WTC11 (cell line): ENCODE data around the gene CIDEC. TPM values are rescaled to one million over a fixed set of nuclear protein-coding genes. Genes with fewer than 3 reads are reported as not detected.
"Not testable (repeated sequence)": the region's sequence is repeated elsewhere in the genome, so short reads cannot be mapped to it uniquely, and the experiment has no call there.

Source experiments
- ATAC-seq: fragments of 200-7000 bp; cut with Tn5 transposase; 2 replicates; pipeline ENCODE4 v1.10.0; 2021; ENCODE audit warnings: mild to moderate bottlenecking, moderate library complexity
- CTCF ChIA-PET: fragments of 300-600 bp; sonication (Branson Sonifier 250); formaldehyde crosslinking; loops from one replicate; lab custom pipeline; 2021; ENCODE audit warnings: antibody characterized with exemption; lab: Charles Lee
- POLR2A ChIA-PET: fragments of 350-600 bp; sonication (Branson Sonifier 250); formaldehyde crosslinking; loops from one replicate; lab custom pipeline; 2021; ENCODE audit warnings: antibody characterized with exemption; lab: Charles Lee
- DNase-seq: peaks from one replicate; pipeline ENCODE4 v3.0.0; 2021; ENCODE audit warnings: low spot score
- H3K27ac Mint-ChIP-seq: 2 replicates; pipeline ENCODE4 v1.8.0; 2021; ENCODE audit warnings: mixed read lengths
- H3K27me3 Mint-ChIP-seq: 2 replicates; pipeline ENCODE4 v1.8.0; 2021; ENCODE audit warnings: low read depth, mild to moderate bottlenecking, moderate library complexity, mixed read lengths
- H3K36me3 Mint-ChIP-seq: 2 replicates; pipeline ENCODE4 v1.8.0; 2021; ENCODE audit warnings: mixed read lengths
- H3K4me1 Mint-ChIP-seq: 2 replicates; pipeline ENCODE4 v1.8.0; 2022; ENCODE audit warnings: mixed read lengths
- H3K4me3 Mint-ChIP-seq: 2 replicates; pipeline ENCODE4 v1.8.0; 2021; ENCODE audit warnings: mild to moderate bottlenecking, moderate library complexity, mixed read lengths
- H3K9me3 Mint-ChIP-seq: 2 replicates; pipeline ENCODE4 v1.8.0; 2021; ENCODE audit warnings: mixed read lengths
- ATF3 ChIP-seq: sonication (generic); formaldehyde crosslinking; conservative IDR thresholded peaks from 2 replicates; pipeline ENCODE4 v1.8.1; 2022; ENCODE audit warnings: mild to moderate bottlenecking, missing genetic modification reagents
- ATF6 ChIP-seq: sonication (generic); formaldehyde crosslinking; IDR thresholded peaks from 2 replicates; pipeline ENCODE4 v1.8.1; 2023; ENCODE audit warnings: mild to moderate bottlenecking, missing genetic modification reagents
- CBFB ChIP-seq: sonication (generic); formaldehyde crosslinking; IDR thresholded peaks from 2 replicates; pipeline ENCODE4 v1.8.1; 2022; ENCODE audit warnings: mild to moderate bottlenecking, low read depth, missing genetic modification reagents
- CDX4 ChIP-seq: fragments of 250-450 bp; sonication (Bioruptor Pico); IDR thresholded peaks from 2 replicates; pipeline ENCODE4 v1.9.0; 2021; ENCODE audit warnings: moderate library complexity, mild to moderate bottlenecking, inconsistent platforms, borderline replicate concordance
- MXD4 ChIP-seq: fragments of 250-450 bp; sonication (Bioruptor Pico); IDR thresholded peaks from 2 replicates; pipeline ENCODE4 v1.8.0; 2021; ENCODE audit warnings: mild to moderate bottlenecking, moderate library complexity, borderline replicate concordance
- NFYB ChIP-seq: sonication (generic); formaldehyde crosslinking; conservative IDR thresholded peaks from 2 replicates; pipeline ENCODE4 v1.8.0; 2022; ENCODE audit warnings: low read depth, missing genetic modification reagents
- PRDM15 ChIP-seq: sonication (generic); formaldehyde crosslinking; IDR thresholded peaks from 2 replicates; pipeline ENCODE4 v1.8.0; 2022; ENCODE audit warnings: missing genetic modification reagents
- SMAD4 ChIP-seq: sonication (generic); formaldehyde crosslinking; IDR thresholded peaks from 2 replicates; pipeline ENCODE4 v1.8.0; 2022; ENCODE audit warnings: mild to moderate bottlenecking, missing genetic modification reagents
- SOX15 ChIP-seq: fragments of 250-450 bp; sonication (Bioruptor Pico); IDR thresholded peaks from 2 replicates; pipeline ENCODE4 v1.9.0; 2021; ENCODE audit warnings: mild to moderate bottlenecking
- total RNA-seq: library from RNA; stranded (reverse); gene quantifications from 3 replicates; pipeline ENCODE4 v1.2.3, GENCODE V29; 2021

The CIDEC gene
- total RNA-seq, 1 experiment from 2014 or later = not detected

- Mint-ChIP-seq H3K4me1 (no peaks in the 10 kb centered on the region), H3K27me3 (peaks cover 5% of the 10 kb centered on the region; the same call in 1 of the 2 replicates), H3K4me3 (no peak overlapping the region)
- ChIA-PET CTCF (interaction anchor here (0.9 to 1.6 kb wide), 2 partner anchors 56 to 69 kb away, joined by 3 to 4 read pairs; no protein-coding TSS in a partner anchor), POLR2A (interaction anchor here (0.7 kb wide), 1 partner anchor 114 kb away, joined by 6 read pairs; no protein-coding TSS in a partner anchor)
- TF ChIP-seq CBFB (no peak), PRDM15 (CRISPR knock-in tag) (no peak)
- TF ChIP-seq, all 79 proteins: peak for 0
- 0 out of 2 replicates have a peak, but pooled peaks have one; percentile 18 for ATAC-seq
- no peaks in the 10 kb centered on the region for H3K9me3 Mint-ChIP-seq
- H3K27ac Mint-ChIP-seq = no peak overlapping the region
- no peaks in the 10 kb centered on the region for H3K36me3 Mint-ChIP-seq
- DNase-seq = no peak
Measured at GRCh38 chr3:9876991-9877390, 3.1 kb downstream of the CIDEC start.

GRCh38 chr3:9876255-9876654 lies 3.8 kb downstream of the CIDEC start:
- ChIA-PET POLR2A (interaction anchor here (0.6 kb wide), 1 partner anchor 104 kb away, joined by 6 read pairs; no protein-coding TSS in a partner anchor), CTCF (interaction anchor here (1.6 kb wide), 2 partner anchors 49 to 57 kb away, joined by 3 to 5 read pairs; no protein-coding TSS in a partner anchor)
- not testable (repeated sequence) for H3K9me3 Mint-ChIP-seq, H3K4me3 Mint-ChIP-seq, DNase-seq, H3K36me3 Mint-ChIP-seq, H3K4me1 Mint-ChIP-seq, H3K27ac Mint-ChIP-seq, ATAC-seq, H3K27me3 Mint-ChIP-seq

GRCh38 chr3:9875448-9875847 lies 4.6 kb downstream of the CIDEC start:
- Mint-ChIP-seq H3K27ac (no peak overlapping the region), H3K4me1 (no peaks in the 10 kb centered on the region)
- no peak for ATAC-seq
- POLR2A ChIA-PET = no interaction called here
- TF ChIP-seq ATF3 (CRISPR knock-in tag) (no peak), SOX15 (CRISPR knock-in tag) (no peak), NFYB (no peak), SMAD4 (CRISPR knock-in tag) (no peak), ATF6 (CRISPR knock-in tag) (no peak), MXD4 (no peak), CDX4 (CRISPR knock-in tag) (no peak)
- TF ChIP-seq, all 79 proteins: peak for 0
- H3K36me3 Mint-ChIP-seq = no peaks in the 10 kb centered on the region
- no peak for DNase-seq
- H3K9me3 Mint-ChIP-seq = no peaks in the 10 kb centered on the region
- no peak overlapping the region for H3K4me3 Mint-ChIP-seq
- peaks cover 5% of the 10 kb centered on the region; the same call in 1 of the 2 replicates for H3K27me3 Mint-ChIP-seq
- CTCF ChIA-PET = interaction anchor here (1.6 kb wide), 1 partner anchor 49 kb away, joined by 5 read pairs; no protein-coding TSS in a partner anchor

- H3K4me3 Mint-ChIP-seq, POLR2A ChIA-PET, H3K9me3 Mint-ChIP-seq, ATAC-seq, DNase-seq, H3K27ac Mint-ChIP-seq, CTCF ChIA-PET, H3K36me3 Mint-ChIP-seq, H3K4me1 Mint-ChIP-seq, H3K27me3 Mint-ChIP-seq: not testable (repeated sequence)
Measured at GRCh38 chr3:9872067-9872466, 8.0 kb downstream of the CIDEC start.
